Activated CD4-positive, CD25-positive, alpha-beta regulatory T cell treated with anti-CD3 and anti-CD28 coated beads, Interleukin-2, amount 50 U/mL, for 16 hours (primary cell): Measurements from ENCODE around the gene PROSER2.

Experiments used
- DNase-seq: peaks from one replicate; pipeline ENCODE4 v3.0.0-alpha.2; 2020; ENCODE audit warnings: low read depth, low spot score

Gene PROSER2

DNA sequence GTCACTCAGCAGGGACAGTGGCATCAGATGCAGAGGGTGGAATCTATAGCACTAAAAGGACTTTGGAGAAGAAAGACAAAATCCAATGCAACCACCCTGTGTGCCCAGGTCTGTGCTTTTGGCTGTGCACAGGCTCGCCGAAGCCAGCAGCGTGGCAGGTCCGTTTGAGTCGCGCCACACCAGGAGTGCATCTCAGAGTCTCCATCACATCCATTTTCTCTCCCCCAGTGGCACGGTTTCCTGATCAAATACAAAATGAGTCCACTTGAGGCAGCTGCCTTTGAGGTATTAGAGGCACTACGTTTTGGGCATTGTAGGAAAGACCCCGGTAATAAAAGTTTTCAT is 23.4 kb upstream of the PROSER2 start:
- no peak for DNase-seq

DNA sequence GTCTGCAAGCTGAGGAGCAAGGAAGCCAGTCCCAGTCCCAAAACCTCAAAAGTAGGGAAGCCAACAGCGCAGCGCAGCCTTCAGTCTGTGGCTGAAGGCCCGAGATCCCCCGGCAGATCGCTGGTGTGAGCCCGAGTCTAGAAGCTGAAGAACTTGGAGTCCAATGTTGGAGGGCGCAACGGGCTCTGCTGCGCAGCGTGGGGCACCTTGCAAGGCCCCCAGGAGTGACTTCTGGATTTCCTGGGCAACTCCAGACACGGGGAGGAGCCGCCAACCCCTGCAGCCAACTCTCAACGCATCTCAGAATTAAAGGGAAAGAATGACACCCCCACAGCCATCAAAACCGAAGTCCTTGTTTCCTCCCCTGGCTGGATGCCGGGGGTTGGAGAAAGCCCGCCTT is 18.8 kb upstream of the PROSER2 start:
- DNase-seq: no peak

DNA sequence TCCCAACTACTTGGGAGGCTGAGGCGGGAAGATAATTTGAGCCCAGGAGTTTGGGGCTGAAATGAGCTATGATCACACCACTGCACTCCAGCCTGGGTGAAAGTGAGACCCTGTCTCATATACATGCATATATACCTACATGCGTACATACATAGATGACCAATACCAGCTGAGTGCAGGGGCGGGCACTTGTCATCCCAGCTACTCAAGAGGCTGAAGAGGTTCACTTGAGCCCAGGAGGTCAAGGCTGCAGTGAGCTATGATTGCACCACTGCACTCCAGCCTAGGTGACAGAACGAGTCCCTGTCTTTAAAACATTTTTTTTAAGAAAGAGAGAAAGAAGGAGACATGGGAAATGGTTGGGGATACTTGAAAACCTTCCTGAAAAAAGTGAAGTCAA is 17.4 kb upstream of the PROSER2 start:
- DNase-seq: no peak

DNA sequence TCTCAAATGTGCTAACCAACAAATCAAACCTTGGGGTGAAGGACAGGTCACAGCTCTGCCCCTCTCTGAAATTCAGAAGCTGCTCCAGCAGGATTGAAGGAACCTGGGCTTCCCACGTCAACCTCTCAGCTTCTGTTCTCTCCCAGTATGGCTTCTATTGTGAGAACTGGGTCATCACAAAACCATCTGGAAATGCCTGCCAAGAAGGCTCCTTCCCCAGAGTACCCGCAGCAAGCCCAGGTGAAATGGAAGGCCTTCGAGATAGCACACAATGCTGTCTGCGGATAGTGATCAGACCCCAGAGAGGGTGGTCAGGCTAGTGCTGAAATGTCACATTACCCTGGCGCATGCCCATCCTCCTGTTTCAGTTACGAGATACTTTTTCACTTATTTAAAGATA is 16.4 kb upstream of the PROSER2 start:
- DNase-seq: no peak

DNA sequence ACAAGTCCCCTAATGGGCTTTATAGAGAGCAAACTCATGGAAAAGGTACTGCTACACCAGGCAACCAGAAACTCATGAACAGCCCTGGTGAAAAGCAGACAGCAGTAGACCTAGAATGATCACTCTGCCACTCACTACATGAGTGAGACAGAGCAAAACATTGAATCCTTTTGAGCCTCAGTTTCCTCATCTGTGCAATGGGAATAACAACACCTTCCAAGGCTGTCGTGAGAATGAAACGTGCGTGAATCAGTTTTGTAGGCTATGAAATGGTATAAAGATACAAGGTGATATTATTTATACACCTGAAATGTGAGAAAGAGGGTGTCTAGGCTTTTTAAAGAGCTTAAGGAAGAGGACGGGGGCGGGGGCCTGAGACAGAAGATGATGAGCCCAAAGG is 14.3 kb upstream of the PROSER2 start:
- no peak for DNase-seq

DNA sequence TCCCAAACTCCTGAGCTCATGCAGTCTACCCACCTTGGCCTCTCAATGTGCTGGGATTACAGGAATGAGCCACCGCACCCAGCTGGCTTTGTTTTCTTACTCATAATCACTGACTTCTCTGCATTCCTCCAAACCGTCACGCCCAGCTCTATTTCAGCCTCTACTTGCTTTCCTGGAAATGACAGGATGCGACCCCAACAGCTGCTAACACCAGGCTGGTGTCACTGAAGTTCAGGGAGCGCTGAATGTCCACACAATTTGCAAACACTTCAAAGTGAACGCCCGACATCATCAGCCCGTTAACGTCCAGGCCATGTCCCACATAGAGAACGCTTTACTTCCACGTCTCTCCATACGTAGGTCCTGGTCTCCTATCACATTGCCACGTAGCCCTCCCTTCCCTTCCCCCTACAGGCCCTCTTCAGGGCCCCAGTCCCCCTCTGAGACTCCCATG is 12.8 kb upstream of the PROSER2 start:
- DNase-seq: no peak

DNA sequence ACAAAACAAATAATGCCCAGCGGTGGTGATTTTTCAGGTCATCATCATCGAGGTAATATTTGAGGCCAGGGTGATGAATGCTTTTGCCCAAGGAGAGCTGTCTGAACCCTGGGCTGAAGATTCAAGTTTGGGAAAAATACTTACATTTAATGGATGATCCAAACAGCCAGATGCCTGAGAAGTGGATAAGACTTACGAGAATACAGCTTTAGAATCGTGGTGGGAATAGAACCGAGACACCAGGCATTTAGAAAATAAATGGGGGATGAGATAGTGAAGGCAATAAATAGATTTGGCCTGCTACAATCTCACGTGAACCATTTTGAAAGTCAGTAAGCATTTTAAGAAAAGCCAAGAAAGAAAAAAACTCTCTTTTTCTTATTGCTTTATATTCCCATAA is 12.2 kb upstream of the PROSER2 start:
- DNase-seq: no peak

DNA sequence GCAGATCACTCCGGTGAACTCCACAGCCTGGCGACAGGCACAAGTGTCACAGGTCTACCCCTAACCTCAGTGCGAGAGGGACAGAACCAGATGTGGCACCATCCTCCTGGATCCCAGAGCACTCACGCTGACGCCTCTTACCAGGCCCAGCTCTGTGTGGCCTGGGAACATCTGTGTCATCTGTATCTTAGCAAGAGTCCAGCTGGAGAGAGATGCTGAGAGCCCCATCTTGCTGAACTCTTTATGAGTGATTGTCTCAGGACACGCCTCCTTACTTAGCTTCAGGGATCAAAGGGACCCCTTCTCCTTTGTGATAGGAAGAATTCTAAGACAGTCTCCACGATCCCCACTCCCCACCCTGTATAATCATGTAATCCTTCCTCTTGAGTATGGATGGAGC is 10.0 kb upstream of the PROSER2 start:
- no peak for DNase-seq

DNA sequence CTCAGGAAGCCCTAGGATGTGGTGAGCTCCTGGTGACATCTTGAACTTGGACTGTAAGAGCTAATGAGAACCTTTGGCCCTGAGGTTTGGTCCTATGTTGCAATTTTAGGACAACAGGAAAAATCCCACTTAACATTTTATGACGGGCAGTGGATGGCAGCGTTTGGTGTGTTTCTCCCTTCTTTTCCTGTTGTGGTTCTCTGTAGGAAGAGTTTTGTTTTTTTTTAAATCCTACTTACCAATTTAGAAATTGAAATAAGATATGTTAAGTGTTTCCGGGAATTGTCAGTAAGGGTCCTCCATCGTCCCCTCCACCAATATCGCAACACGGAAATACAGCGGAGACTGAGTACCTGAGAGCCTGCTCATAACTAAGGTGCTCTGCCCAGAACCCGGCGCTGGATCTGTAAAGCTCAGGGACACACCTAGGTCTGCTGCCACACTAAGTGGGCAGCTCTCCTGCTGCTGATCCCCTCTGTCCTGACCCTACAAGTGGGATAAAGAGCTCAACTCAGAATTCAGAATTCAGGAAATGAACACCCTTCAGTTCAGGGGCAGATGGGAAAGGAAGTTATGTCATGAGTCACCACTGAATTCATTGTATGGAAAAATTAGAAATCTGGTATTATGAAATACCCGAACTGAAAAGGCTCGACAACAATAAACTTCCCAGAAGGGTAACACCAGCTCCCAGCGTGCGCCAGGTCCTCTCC is 9.1 kb upstream of the PROSER2 start:
- DNase-seq: no peak

DNA sequence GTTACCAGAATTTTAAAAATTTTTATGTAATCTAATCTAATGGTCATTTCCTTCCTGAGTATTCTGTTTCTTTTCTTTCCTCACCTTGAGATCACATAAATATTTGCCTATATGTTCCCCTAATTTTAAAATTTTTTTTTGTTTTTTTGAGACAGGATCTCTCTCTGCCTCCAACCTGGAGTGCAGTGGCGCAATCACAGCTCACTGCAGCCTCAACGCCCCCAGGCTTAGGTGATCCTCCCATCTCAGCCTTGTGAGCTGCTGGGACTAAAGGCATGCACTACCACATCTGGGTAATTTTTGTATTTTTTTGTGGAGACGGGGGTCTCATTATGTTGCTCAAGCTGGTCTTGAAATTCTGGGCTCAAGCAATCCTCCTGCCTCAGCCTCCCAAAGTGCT is 4.1 kb upstream of the PROSER2 start:
- no peak for DNase-seq

DNA sequence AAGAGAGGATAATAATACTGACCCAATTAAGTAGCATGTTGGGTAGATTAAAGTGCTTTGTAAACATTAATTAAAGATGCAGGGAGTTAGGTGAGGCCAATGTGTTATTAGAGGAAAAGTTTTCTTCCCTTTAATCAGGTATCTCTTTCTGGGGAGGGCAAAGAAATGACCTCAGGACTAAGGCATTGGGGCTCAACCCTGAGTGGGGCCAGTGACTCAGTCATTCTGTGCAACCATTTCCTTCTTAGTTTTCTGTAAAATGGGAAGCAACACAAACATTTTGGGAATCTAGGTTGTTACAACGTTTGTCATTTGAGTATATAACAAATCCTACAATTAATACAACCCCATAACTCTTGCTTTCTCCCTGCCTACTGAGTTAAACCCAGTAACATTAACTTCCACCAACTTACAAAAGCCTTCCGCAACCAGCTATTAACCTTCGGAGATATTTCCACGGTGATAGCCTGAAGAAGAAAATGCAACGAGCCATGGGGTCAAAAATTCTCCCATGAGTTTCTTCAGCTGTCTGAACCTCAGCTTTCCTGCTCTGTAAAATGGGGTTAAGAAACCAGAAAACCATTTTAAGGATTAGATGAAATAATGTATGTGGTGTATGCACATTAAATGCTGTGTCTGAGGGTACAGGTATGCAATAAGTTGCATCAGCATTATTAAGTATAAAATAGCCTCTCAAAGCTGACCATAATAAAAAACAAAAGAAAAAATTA is 965 bp upstream of the PROSER2 start:
- DNase-seq: no peak

DNA sequence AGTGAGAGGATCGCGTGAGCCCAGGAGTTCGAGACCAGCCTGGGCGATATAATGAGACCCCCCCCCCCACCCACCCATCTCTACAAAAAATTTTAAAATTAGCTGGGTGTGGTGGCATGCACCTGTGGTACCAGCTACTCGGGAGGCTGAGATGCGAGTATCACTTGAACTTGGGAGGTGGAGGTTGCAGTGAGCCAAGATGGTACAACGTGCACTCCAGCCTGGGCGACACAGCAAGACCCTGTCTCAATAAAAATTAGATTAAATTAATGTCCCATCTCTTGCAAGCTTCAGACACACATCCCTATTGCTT is 391 bp upstream of the PROSER2 start:
- DNase-seq: no peak

DNA sequence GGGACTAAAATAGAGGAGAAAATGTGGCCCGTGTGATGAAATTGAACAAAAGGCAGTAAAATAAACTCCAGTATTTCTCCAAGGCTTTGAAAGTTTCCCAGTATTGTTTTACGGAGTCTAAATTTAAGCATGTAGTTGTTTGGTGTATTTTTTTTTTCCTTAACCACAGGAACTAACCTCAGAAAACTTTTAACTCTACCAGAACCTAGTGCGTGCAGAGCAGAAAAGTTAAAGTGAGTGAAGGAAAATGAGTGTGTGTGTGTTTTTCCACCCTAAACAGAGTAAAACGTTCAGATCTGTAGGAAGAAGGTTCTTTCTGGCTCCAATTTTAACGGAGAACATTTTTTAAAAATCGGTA is 812 bp downstream of the PROSER2 start:
- DNase-seq: no peak

DNA sequence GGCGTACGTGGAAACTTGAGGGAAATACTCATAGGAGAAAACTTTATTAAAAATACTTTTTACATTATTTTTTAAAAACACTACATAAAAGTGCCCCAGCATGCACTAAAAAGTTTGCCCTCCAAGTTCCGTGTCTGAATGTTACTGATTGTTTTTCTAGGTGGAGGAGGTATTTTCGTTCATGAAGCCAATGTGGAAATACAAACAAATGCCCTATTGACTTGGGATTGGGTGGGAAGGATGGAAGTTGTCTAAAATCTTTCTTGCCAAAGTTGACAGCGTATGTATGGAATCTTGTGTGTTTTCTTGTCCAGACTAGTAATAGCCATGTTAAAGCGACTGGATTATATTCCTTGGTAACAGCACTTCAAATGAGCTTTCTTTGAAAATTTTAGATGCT is 1.2 kb downstream of the PROSER2 start:
- no peak for DNase-seq

DNA sequence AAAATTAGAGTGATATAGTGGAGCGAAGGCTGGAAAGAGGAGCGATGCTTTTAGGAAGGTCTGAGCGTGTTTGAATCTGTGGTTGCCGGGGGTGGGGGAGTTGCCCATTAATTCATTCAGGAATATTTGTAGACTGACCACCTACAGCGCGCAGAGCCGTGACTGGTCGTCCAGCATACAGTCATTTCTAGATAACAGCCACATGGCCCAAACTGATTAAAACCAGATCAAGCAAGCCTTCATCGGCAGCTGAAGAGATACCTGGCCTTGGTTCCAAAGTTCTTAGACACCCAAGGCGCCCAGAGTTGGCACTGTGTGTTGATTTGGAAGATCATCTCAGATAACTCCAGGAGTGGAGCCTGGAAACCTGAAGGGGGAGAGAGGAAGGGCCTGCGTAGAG is 1.7 kb downstream of the PROSER2 start:
- no peak for DNase-seq

DNA sequence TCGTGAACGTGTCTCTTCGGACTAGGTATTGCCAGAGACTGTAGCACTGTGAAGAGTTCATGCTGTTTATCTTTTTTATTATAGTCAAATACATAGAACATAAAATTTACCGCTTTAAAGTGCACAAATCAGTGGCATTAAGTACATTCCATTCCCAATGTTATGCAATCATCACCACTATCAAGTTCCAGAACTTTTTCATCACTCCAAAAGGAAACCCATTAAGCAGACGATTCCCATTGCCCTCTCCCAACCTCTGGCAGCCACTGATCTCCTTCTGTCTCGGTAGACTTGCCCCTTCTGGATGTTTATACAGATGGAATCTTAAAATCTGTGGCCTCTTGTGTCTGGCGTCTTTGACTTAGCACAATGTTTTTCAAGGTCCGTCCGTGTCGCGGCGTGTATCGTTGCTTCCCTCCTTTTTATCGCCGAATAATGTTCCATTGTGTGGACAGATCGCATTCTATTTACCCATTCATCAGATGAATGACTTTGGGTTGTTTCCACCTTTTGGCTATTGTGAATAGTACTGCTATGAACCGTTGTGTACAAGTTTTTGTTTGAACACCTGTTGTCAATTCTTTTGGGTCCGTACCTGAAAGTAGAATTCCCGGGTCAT is 2.7 kb downstream of the PROSER2 start:
- no peak for DNase-seq

DNA sequence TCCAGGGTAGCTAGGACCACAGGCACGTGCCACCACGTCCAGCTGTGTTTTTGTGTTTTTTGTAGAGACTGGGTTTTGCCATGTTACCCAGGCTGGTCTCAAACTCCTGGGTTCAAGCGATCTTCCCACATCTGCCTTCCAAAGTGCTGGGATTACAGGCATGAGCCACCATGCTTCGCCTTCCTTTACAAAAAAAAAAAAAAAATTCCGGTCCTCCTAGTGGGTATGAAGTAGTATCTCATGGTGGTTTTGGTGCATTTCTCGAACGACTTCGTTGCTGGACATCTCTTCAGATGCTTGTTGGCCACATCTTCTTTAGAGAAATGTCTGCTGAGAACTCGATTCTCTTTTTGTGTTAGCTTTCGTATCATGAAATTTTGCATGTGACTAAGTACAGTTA is 3.9 kb downstream of the PROSER2 start:
- no peak for DNase-seq

DNA sequence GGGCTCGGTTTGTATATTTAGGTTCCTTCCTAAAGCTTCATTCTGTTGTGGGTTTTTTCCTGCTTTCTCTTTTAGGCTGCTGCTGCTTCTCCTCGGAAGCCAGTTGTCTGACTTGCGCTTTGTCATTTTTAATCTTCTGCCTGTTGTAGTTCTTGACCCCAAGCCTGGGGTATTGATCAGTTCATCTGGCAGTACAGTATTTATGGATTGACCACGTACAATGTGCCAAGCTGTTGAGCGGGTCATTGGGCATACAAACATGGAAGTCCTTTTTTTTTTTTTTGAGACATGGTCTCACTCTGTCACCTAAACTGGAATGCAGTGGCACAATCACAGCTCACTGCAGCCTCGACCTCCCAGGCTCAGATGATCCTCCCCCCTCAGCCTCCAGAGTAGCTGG is 4.3 kb downstream of the PROSER2 start:
- no peak for DNase-seq

DNA sequence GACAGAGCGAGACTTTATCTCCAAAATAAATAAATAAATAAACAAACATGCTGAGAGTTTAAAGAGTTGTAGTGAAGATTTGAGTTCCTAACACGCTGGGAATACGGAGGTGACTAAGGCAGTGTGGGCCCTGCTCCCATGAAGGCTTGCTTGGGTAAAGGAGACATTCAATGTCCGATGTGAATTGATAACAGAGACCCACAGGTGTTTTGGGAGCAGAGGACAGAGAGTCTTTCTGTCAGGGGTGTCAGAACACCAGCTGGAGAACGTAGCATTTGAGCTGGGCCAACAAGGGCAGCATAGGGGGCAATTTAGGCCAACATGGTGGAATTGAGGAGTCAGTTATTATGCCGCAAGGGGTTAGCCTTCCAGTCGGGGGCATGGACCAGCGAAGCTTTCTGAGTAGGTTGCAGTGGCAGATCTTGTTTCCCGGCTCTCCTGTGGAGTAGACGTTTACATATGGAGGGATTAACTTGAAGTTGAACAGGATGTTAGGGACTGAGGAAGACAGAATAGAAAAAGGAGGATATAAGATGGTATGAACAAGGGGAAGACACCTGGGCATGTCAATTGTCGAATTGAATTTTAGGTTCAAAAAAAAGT is 5.6 kb downstream of the PROSER2 start:
- DNase-seq: no peak

DNA sequence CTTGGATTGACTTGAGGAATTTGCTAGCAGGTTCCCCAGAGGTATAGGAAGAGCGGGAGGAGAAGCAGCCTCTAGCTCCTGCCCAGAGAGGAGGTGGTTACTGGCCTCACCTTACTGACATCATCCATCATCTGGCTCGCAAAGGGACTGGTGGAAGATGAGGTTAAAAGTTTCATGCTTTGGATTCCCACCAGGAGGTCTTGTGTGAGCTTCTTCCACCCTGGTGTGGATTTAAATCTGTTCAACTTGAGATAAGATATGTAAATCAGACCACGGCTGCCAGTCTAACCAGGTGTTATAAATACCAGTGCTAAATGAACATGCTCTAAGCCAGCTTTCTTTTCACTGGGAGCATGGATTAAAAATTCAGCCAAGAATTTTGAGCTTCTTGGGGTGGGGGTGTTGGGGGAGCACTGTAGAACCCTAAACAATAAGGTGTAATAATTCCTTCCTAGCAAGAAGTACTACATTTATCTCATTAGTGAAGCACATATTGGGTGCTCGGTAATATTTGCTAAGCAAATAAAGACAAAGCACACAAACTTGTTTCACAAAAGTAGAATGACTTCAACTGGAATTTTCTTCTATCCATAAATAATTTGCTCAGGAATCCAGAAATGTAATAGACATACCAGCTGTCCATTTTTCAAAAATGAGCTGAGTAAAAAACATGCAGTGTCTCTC is 7.8 kb downstream of the PROSER2 start:
- DNase-seq: no peak

DNA sequence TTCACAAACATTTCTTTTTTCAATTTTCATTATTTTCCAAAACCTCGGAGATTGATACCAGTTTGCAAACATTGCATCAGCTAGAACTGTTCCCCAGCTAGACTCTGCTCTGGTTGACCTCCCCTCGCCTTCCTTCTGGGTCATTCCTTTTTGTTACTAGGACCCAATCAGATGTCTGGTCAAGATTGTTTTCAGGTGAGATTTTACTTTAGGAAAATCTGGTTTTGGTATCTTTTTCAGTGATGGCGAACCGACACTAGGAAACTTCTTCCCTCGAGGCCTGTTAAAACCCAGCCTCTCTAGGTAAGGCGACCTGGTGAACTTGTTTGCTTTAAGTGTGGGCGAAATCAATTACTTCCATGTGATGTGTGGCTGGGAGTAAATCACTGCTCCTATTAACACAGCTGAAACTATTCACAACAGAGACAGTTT is 8.4 kb downstream of the PROSER2 start:
- no peak for DNase-seq

DNA sequence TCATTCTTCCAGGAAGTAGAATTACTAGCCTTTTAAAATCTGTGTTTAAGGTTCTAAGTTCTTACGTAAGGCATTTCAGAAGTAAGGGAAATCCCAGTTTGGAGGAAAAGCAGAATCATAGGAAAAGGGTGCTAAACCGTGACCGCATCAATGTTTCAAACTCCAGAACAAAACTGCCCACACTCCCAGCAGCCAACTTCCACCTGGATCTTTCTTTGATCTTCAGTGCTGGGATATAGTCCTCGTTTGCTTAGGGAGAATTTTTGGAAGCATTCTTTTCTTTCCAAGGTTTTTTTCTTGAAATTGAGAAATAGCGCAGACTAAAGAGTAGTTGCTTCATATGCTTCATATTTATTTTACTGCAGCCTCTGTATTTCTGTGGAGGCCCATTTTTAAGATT is 8.9 kb downstream of the PROSER2 start:
- no peak for DNase-seq
